ENCODE data around the gene ARPC1B. TPM values are rescaled to one million over a fixed set of nuclear protein-coding genes. Genes with fewer than 3 reads are reported as not detected.

The ARPC1B gene
- total RNA-seq, 1 donor from 2014 or later, result 509 TPM

DNA sequence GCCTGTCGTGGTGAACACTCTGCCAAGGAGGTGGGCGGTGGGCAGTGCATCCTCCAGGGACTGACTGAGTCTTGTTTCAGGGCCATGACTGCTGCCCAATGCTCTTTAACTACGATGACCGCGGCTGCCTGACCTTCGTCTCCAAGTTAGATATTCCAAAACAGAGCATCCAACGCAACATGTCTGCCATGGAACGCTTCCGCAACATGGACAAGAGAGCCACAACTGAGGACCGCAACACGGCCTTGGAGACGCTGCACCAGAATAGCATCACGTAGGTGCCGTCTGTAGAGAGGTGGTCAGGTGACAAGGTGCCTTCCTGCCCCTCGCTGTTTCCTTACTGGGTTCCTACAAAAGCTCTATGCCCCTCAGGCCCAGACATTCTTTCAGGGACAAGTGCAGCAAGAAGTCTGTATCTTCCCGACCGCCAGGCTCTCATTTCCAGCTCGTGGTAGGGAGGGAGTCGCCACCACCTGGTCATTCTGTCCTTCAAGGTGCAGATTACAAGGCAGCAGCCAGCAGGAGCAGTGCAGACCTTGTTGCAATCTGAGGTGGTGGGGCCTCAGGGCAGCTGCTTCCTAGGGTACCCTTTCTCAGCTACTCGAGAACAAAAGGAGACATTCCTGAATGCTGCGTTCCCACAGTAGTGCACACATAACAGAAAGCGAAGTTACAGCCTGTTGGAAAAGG, 14.9 kb upstream of the ARPC1B start:
- TF ChIP-seq, protein P1, sequence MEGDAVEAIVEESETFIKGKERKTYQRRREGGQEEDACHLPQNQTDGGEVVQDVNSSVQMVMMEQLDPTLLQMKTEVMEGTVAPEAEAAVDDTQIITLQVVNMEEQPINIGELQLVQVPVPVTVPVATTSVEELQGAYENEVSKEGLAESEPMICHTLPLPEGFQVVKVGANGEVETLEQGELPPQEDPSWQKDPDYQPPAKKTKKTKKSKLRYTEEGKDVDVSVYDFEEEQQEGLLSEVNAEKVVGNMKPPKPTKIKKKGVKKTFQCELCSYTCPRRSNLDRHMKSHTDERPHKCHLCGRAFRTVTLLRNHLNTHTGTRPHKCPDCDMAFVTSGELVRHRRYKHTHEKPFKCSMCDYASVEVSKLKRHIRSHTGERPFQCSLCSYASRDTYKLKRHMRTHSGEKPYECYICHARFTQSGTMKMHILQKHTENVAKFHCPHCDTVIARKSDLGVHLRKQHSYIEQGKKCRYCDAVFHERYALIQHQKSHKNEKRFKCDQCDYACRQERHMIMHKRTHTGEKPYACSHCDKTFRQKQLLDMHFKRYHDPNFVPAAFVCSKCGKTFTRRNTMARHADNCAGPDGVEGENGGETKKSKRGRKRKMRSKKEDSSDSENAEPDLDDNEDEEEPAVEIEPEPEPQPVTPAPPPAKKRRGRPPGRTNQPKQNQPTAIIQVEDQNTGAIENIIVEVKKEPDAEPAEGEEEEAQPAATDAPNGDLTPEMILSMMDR (conservative IDR thresholded peaks at IDR 0.05; ENCODE audit: low read depth, low read length), result no peak

DNA sequence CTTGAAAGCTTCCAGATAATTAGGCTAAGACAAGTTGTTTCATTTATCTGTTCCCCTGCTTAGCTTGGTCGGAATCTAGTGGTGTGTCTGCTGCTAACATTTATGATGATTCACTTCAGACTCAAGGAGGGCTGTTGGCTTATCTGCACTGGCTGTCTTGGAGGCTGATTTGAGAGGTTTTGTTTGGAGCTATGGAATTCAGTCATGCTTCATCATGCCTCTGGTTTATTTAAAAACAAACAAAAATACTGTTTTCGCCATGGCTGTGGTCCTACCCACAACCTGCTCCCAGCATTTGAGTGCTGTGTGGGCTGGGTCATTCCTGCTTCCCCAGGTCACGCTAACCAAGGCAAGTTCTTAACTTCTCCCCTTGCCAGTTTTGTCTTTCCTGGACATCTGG, 11.7 kb upstream of the ARPC1B start:
- TF ChIP-seq, protein P1 (conservative IDR thresholded peaks at IDR 0.05; ENCODE audit: low read depth, low read length), result no peak
- H3K4me3 ChIP-seq (ENCODE audit: low read depth, low read length), result no peak overlapping the region
- no peak for DNase-seq (ENCODE audit: low read depth)

More for the DNA sequence above, 14.9 kb upstream of the ARPC1B start:
- H3K4me3 ChIP-seq (ENCODE audit: low read depth, low read length), result no peak overlapping the region
- no peak for DNase-seq (ENCODE audit: low read depth)

DNA sequence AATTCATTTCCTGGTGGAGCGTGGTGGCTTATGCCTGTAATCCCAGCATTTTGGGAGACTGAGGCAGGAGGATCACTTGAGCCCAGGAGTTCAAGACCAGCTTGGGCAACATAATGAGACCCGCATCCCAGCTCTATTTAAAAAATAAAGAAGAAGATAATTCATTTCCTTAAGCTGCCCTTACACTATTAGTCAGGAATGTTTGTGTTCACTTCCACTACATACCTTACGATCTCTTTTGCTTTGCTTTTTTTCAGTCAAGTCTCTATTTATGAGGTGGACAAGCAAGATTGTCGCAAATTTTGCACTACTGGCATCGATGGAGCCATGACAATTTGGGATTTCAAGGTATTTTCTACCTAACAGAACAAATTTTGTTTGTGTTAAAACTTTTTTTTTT, 11.2 kb upstream of the ARPC1B start:
- TF ChIP-seq, protein P1 (conservative IDR thresholded peaks at IDR 0.05; ENCODE audit: low read depth, low read length), result no peak
- H3K4me3 ChIP-seq (ENCODE audit: low read depth, low read length), result no peak overlapping the region
- DNase-seq (ENCODE audit: low read depth), result no peak

DNA sequence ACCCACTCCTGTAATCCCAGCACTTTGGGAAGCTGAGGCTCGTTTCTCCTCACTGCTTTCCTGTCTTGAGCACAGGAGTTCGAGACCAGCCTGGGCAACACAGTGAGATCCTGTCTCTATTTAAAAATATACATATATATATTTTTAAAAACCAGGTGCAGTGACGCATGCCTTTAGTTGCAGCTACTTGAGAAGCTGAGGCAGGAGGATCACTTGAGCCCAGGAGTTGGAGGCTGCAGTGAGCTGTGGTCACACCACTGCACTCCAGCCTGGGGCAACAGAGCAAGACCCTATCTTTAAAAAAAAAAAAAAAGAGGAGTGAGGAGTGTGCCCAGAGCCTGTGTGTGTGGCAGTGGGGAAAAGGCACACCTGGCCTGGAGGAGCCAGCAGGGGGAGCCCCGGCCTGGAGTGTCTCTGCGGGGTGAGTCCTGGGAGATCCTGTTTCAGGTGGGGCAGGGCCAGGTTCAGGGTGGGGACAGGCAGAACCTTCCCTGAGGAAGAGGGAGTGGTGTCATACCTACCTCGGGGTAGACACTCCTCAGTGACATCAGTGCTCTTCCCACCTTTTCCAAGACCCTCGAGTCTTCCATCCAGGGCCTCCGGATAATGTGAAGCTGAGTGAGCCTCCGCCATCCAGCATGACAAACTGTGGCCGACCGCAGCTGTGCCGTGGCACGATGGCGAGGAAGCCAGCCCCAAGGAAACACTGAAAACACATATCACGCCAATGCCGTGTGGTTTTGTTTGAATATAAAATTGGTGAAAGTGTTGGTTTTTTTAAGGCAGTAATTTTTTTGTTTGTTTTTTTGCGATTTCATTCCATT, 9.0 kb upstream of the ARPC1B start:
- TF ChIP-seq, protein P1 (conservative IDR thresholded peaks at IDR 0.05; ENCODE audit: low read depth, low read length), result peak; percentile 79
- H3K4me3 ChIP-seq (ENCODE audit: low read depth, low read length), result no peak overlapping the region
- no peak for DNase-seq (ENCODE audit: low read depth)

DNA sequence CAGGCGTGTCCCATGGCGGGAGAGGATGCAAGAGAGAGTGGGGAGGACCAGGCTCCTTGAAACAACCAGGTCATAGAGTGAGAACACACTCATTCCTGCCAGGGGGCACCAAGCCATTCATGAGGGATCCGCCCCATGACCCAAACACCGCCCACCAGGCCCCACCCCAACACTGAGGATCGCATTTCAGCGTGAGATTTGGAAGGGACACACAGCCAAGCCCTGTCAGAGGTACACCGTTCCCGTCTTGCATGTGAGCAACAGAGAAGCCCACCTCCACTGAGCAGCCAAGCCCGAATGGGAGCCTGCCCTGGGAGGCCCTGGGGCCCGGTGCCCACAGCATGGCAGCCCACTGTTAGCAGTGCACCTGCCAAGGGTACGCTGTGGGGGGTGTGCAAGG, 7.9 kb upstream of the ARPC1B start:
- no peak for DNase-seq (ENCODE audit: low read depth)
- no peak overlapping the region for H3K4me3 ChIP-seq (ENCODE audit: low read depth, low read length)
- TF ChIP-seq, protein P1 (conservative IDR thresholded peaks at IDR 0.05; ENCODE audit: low read depth, low read length), result no peak

DNA sequence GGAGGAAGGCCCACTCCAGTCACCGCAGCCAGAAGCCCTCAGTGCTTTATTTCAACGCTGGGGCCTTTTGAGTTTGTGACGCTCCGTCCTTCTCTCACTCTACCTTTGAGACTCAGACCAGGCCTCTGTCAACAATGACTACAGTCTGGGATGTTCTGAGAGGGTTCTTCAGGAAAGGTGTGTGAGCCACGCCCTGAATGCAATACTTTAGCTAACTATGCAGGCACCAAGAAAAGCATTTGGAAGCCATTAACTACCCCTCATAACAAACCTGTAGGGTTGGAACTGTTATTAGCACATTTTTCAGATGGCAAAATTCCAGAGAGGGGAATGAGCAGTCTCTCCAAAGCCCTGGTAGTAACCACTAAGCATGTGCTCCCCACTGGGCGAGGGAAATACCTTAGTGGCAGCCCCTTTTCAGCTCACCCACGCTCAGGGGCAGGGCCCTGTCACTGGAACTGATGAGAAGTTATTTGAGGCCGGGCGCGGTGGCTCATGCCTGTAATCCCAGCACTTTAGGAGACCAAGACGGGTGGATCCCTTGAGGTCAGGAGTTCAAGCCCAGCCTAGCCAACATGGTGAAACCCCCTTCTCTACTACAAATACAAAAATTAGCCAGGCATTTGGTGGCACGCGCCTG, 5.7 kb upstream of the ARPC1B start:
- DNase-seq (ENCODE audit: low read depth), result no peak
- TF ChIP-seq, protein P1 (conservative IDR thresholded peaks at IDR 0.05; ENCODE audit: low read depth, low read length), result no peak
- H3K4me3 ChIP-seq (ENCODE audit: low read depth, low read length), result no peak overlapping the region
